IPS DF 19.7 (cell line): ENCODE measurements around the gene ABCA5.
"Not testable (repeated sequence)": the region's sequence is repeated elsewhere in the genome, so short reads cannot be mapped to it uniquely, and the experiment has no call there.

ENCODE experiments used
- DNase-seq: peaks from one replicate; pipeline ENCODE4 v3.0.0-alpha.2; 2013; ENCODE audit warnings: low read depth, low spot score

Gene ABCA5

GRCh38 chr17:69331756-69332155, 4.8 kb upstream of the ABCA5 start:
- no peak for DNase-seq

- no peak for DNase-seq
These were observed 415 bp downstream of the ABCA5 start for GRCh38 chr17:69326377-69327059.

GRCh38 chr17:69325518-69326376, 1.2 kb downstream of the ABCA5 start:
- DNase-seq: no peak

- no peak for DNase-seq
These were observed 3.1 kb downstream of the ABCA5 start for GRCh38 chr17:69323806-69324205.

- DNase-seq: no peak
These were observed 6.1 kb downstream of the ABCA5 start for GRCh38 chr17:69320908-69321238.

GRCh38 chr17:69320210-69320907, 6.6 kb downstream of the ABCA5 start:
- DNase-seq: no peak

- no peak for DNase-seq
These were observed 9.3 kb downstream of the ABCA5 start for GRCh38 chr17:69317625-69318024.

- DNase-seq: no peak
These were observed 12.5 kb downstream of the ABCA5 start for GRCh38 chr17:69314246-69315065.

- no peak for DNase-seq
These were observed 21.8 kb downstream of the ABCA5 start for GRCh38 chr17:69305177-69305576.

- no peak for DNase-seq
These were observed 24.3 kb downstream of the ABCA5 start for GRCh38 chr17:69302682-69303081.

- no peak for DNase-seq
These were observed 26.7 kb downstream of the ABCA5 start for GRCh38 chr17:69300222-69300621.

- DNase-seq: not testable (repeated sequence)
These were observed 28.7 kb downstream of the ABCA5 start for GRCh38 chr17:69298120-69298722.

- DNase-seq: no peak
These were observed 39.8 kb downstream of the ABCA5 start for GRCh38 chr17:69287168-69287567.

GRCh38 chr17:69286257-69286656, 40.7 kb downstream of the ABCA5 start:
- DNase-seq: no peak

- no peak for DNase-seq
These were observed 42.3 kb downstream of the ABCA5 start for GRCh38 chr17:69284646-69285045.

- DNase-seq: no peak
These were observed 44.9 kb downstream of the ABCA5 start for GRCh38 chr17:69282002-69282401.

- DNase-seq: not testable (repeated sequence)
These were observed 50.7 kb downstream of the ABCA5 start for GRCh38 chr17:69276279-69276678.

GRCh38 chr17:69275751-69276150, 51.2 kb downstream of the ABCA5 start:
- DNase-seq: no peak

GRCh38 chr17:69271023-69271422, 55.9 kb downstream of the ABCA5 start:
- no peak for DNase-seq

GRCh38 chr17:69269131-69269998, 57.6 kb downstream of the ABCA5 start:
- no peak for DNase-seq
